HG02884 (cell line): ENCODE measurements around the gene PSMC3.

ENCODE experiments used
- ATAC-seq: cut with Tn5 transposase; IDR thresholded peaks from one replicate; pipeline ENCODE4 v1.9.1; 2021; ENCODE audit warnings: mild to moderate bottlenecking, moderate library complexity; ENCODE audit not compliant: unreplicated experiment

PSMC3 gene

GRCh38 chr11:47377571-47378009, 48.6 kb downstream of the PSMC3 start:
- no peak for ATAC-seq

- no peak for ATAC-seq
Measured at GRCh38 chr11:47376525-47377371, 49.5 kb downstream of the PSMC3 start.

GRCh38 chr11:47376107-47376524, 50.1 kb downstream of the PSMC3 start:
- ATAC-seq: no peak

DNA sequence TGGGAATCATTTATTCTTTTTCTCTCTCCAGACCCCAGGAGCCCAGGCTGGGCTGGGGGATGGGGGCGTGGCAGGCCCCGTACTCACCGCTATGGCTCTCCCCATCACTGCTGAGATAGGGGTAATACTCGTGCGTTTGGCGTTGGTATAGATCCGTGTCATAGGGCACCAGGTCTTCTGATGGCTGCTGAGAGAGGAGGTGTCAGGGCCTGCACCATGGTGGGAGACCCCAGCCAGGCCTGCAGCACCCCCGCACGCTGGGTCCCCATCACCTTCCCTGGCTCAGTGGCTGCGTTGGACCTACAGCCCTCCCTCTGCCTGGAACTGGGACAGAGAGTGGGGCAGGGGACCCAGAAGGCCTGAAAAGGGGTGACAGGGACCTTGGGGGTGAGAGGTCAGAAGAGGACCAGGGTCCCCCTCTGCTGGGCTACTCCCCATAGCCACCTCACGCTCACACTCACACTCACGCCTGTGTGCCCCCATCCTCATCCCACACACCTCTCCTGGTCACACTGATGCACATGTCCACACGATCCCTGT, 50.6 kb downstream of the PSMC3 start:
- ATAC-seq: no peak

DNA sequence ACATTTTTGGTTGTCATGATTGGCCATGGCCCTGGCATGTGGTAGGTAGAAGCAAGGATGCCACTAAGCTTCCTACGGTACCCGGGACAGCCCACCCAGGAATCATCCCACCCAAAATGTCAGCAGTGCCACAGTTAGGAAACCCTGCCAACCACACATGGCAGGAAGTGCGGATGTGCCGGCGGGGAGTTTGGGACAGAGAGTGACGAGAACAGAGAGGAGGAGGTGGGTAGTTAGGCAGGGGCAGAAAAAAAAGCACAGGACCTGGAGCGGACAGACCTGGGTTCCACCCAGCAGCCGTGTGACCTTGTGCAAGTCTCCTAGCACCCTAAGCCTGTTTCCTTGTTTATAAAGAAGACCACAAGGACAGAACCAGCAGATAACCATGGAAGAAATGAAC, 51.2 kb downstream of the PSMC3 start:
- ATAC-seq: no peak

- no peak for ATAC-seq
Measured at GRCh38 chr11:47374720-47375019, 51.6 kb downstream of the PSMC3 start.

DNA sequence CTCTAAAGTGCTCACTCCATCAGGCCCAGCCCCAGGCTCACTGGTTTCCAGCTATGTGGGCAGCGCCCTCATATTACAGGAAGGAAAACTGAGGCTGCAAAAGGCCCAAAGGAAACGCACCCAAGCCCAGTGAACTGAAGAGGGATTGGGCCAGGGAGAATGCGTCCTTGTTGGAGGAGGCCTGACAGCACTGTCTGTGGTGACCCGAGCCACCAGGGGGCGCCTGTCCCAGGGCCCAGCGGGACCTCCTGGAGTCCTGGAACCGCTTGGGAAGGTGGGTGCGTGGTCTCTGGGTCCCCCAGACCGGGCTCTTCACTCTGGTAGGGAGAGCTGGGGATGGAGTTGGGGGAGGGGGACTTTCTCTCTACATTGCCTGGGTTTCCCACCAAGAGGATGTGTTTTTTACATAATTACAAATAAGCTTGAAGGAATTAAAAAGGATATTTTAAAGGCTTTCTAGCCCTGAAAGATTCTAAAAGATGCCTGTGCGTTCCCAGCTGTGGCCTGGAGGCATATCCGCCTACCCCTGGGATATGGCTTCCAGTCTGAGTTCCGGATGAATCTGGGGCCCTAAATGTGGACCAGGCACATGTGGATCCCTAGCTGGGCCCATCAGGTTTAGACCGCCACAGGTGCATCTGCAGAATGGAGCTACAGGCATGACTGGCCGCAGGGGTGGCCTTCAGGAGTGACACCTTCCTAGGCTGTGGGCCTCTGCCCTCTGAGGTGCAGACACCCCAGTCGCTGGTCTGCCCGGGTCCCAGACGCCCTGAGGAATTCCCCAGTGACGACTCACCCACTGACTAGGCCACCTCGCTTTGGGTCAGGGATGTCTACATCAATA, 52.1 kb downstream of the PSMC3 start:
- ATAC-seq: peak; percentile 41

- ATAC-seq: no peak
Measured at GRCh38 chr11:47372422-47372821, 53.8 kb downstream of the PSMC3 start.

DNA sequence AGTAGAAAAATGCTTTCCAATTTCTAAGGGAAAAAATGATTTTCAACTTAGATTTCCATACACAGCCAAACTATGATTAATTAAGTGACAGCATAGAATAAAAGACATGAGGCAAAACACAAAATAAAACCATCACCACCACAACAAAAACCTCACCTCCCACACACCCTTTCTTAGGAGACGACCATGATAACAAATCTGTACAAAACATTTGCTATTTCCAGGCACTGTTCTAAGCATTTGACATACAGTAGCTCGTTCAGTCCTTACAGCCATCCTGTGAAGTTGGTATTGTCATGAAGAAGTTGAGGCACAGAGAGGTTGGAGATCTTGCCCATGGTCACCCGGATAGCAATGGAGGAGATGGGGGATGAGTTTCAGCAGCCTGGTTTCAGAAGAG, 56.6 kb downstream of the PSMC3 start:
- ATAC-seq: no peak
